GM12878 (cell line): ENCODE results near the gene FGF1.

ENCODE experiments used
- ESRRA ChIP-seq: IDR thresholded peaks from 2 replicates; pipeline ENCODE4 v1.6.1; 2012; ENCODE audit warnings: mild to moderate bottlenecking, low read length, improper control_type of control experiment
- EZH2 ChIP-seq: IDR thresholded peaks from 2 replicates; pipeline ENCODE4 v1.6.1; 2012; ENCODE audit warnings: low read depth, mild to moderate bottlenecking, control low read depth, inconsistent platforms, low read length, borderline replicate concordance; ENCODE audit not compliant: control insufficient read depth
- GABPA ChIP-seq: IDR thresholded peaks from 2 replicates; pipeline ENCODE4 v1.6.1; 2014; ENCODE audit warnings: antibody characterized with exemption, low read depth, mild to moderate bottlenecking, inconsistent platforms
- PBX3 ChIP-seq: IDR thresholded peaks from 2 replicates; pipeline ENCODE4 v1.6.1; 2011; ENCODE audit warnings: mild to moderate bottlenecking, low read depth, low read length, moderate library complexity; ENCODE audit not compliant: insufficient replicate concordance
- POLR2AphosphoS5 ChIP-seq: IDR thresholded peaks from 2 replicates; pipeline ENCODE4 v1.6.1; 2011; ENCODE audit warnings: mild to moderate bottlenecking, low read length, inconsistent platforms
- RAD21 ChIP-seq: IDR thresholded peaks from 2 replicates; pipeline ENCODE4 v1.6.1; 2011; ENCODE audit warnings: mild to moderate bottlenecking, low read depth, low read length, moderate library complexity; ENCODE audit not compliant: insufficient read depth
- SIX5 ChIP-seq: IDR thresholded peaks from 2 replicates; pipeline ENCODE4 v1.6.1; 2011; ENCODE audit warnings: mild to moderate bottlenecking, low read depth, low read length, moderate library complexity; ENCODE audit not compliant: severe bottlenecking
- SP1 ChIP-seq: IDR thresholded peaks from one replicate; pipeline ENCODE4 v1.6.1; 2011; ENCODE audit warnings: low read depth, low read length
- TAF1 ChIP-seq: IDR thresholded peaks from 2 replicates; pipeline ENCODE4 v1.6.1; 2011; ENCODE audit warnings: mild to moderate bottlenecking, low read depth, low read length, borderline replicate concordance
- USF2 ChIP-seq: IDR thresholded peaks from 2 replicates; pipeline ENCODE4 v1.6.1; 2011; ENCODE audit warnings: low read depth, low read length, improper control_type of control experiment, borderline replicate concordance
- ZBTB33 ChIP-seq: fragments of 450-650 bp; IDR thresholded peaks from 2 replicates; pipeline ENCODE4 v1.6.1; 2017; ENCODE audit warnings: mild to moderate bottlenecking
- ZNF217 ChIP-seq: fragments of 450-650 bp; IDR thresholded peaks from 2 replicates; pipeline ENCODE4 v1.6.1; 2017; ENCODE audit warnings: antibody characterized with exemption, mild to moderate bottlenecking
- TF ChIP-seq, protein P1 (sequence below), 3 experiments: IDR thresholded peaks in 2 of 3; conservative IDR thresholded peaks in 1 of 3; 2 replicates each; pipeline ENCODE4 v1.5.1; 2011; ENCODE audit warnings: low read depth in 3 of 3, low read length in 3 of 3, mild to moderate bottlenecking in 3 of 3, control low read depth in 2 of 3, moderate library complexity in 2 of 3, inconsistent platforms in 1 of 3, mixed read lengths in 1 of 3; ENCODE audit not compliant: control insufficient read depth in 2 of 3, insufficient read depth in 1 of 3; ENCODE audit errors: extremely low read depth in 1 of 3

GRCh38 chr5:142663246-142663645 is 22.6 kb downstream of the FGF1 start:
- TF ChIP-seq PBX3 (no peak), GABPA (no peak), POLR2AphosphoS5 (no peak), SIX5 (no peak), EZH2 (no peak), TAF1 (no peak), ZBTB33 (no peak), USF2 (no peak), RAD21 (no peak), SP1 (no peak), ZNF217 (no peak), ESRRA (no peak)
- TF ChIP-seq, protein P1, sequence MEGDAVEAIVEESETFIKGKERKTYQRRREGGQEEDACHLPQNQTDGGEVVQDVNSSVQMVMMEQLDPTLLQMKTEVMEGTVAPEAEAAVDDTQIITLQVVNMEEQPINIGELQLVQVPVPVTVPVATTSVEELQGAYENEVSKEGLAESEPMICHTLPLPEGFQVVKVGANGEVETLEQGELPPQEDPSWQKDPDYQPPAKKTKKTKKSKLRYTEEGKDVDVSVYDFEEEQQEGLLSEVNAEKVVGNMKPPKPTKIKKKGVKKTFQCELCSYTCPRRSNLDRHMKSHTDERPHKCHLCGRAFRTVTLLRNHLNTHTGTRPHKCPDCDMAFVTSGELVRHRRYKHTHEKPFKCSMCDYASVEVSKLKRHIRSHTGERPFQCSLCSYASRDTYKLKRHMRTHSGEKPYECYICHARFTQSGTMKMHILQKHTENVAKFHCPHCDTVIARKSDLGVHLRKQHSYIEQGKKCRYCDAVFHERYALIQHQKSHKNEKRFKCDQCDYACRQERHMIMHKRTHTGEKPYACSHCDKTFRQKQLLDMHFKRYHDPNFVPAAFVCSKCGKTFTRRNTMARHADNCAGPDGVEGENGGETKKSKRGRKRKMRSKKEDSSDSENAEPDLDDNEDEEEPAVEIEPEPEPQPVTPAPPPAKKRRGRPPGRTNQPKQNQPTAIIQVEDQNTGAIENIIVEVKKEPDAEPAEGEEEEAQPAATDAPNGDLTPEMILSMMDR (IDR thresholded peaks at IDR 0.05 in 2 of 3, conservative IDR thresholded peaks at IDR 0.05 in 1 of 3; ENCODE audit: control insufficient read depth in 2 of 3, extremely low read depth in 1 of 3, insufficient read depth in 1 of 3, low read depth in 3 of 3, low read length in 3 of 3): no peak
